Endothelial cell of umbilical vein (primary cell): ENCODE data around the gene DNM2.

Experiments
- CTCF ChIP-seq, 2 donors: IDR thresholded peaks; 1 replicate in 1 of 2; 2 replicates in 1 of 2; pipeline ENCODE4 v1.5.1; 2011; ENCODE audit warnings: low read length in 2 of 2, mild to moderate bottlenecking in 2 of 2, moderate library complexity in 2 of 2, control low read depth in 1 of 2, inconsistent platforms in 1 of 2, low read depth in 1 of 2; ENCODE audit not compliant: insufficient read depth in 1 of 2; ENCODE audit errors: extremely low read depth in 1 of 2
- EZH2 ChIP-seq: IDR thresholded peaks from 2 replicates; pipeline ENCODE4 v1.6.1; 2012; ENCODE audit warnings: borderline replicate concordance, low read depth, mild to moderate bottlenecking, moderate library complexity, low read length, inconsistent platforms; ENCODE audit not compliant: severe bottlenecking
- JUN ChIP-seq: IDR thresholded peaks from 2 replicates; pipeline ENCODE4 v1.6.1; 2011; ENCODE audit warnings: borderline replicate concordance, low read depth; ENCODE audit not compliant: insufficient read length, insufficient read depth
- MAX ChIP-seq: IDR thresholded peaks from 2 replicates; pipeline ENCODE4 v1.6.1; 2011; ENCODE audit not compliant: insufficient read depth, insufficient read length
- MYC ChIP-seq: IDR thresholded peaks from one replicate; pipeline ENCODE4 v1.6.1; 2011; ENCODE audit warnings: mild to moderate bottlenecking, low read depth, low read length
- POLR2A ChIP-seq: IDR thresholded peaks from 2 replicates; pipeline ENCODE4 v1.6.1; 2012; ENCODE audit warnings: low read depth, mild to moderate bottlenecking, control low read depth, low read length

GRCh38 chr19:10802479-10802878 lies 84.6 kb downstream of the DNM2 start:
- TF ChIP-seq POLR2A (no peak), MAX (no peak), CTCF (IDR thresholded peaks at IDR 0.05; ENCODE audit: extremely low read depth in 1 of 2, insufficient read depth in 1 of 2, low read depth in 1 of 2, low read length in 2 of 2) (no peak), EZH2 (no peak), JUN (no peak), MYC (no peak)
